Cardiac muscle cell (in vitro differentiated cells and primary cell): ENCODE results near the gene TTC39A. TPM values are rescaled to one million over a fixed set of nuclear protein-coding genes. Genes with fewer than 3 reads are reported as not detected.

Experiments
- DNase-seq, 2 donors: peaks; one replicate each; pipeline versions ENCODE4 v3.0.0 to v3.0.0-alpha.2; 2010 to 2017; ENCODE audit warnings: low read depth in 1 of 2, low spot score in 1 of 2
- H3K27ac ChIP-seq: fragments of 200-600 bp; sonication (generic); 2 replicates; pipeline ENCODE4 v1.5.1; 2016
- H3K27me3 ChIP-seq: fragments of 200-600 bp; sonication (generic); 2 replicates; pipeline ENCODE4 v1.6.0; 2016; ENCODE audit warnings: control low read depth
- H3K36me3 ChIP-seq: fragments of 200-600 bp; sonication (generic); 2 replicates; pipeline ENCODE4 v1.5.1; 2016; ENCODE audit warnings: control low read depth
- H3K4me1 ChIP-seq: fragments of 200-600 bp; sonication (generic); 2 replicates; pipeline ENCODE4 v1.8.1; 2017; ENCODE audit warnings: low read depth, mild to moderate bottlenecking, mixed run types
- H3K4me3 ChIP-seq: fragments of 200-600 bp; sonication (generic); 2 replicates; pipeline ENCODE4 v1.5.1; 2016; ENCODE audit warnings: mild to moderate bottlenecking
- H3K9me3 ChIP-seq: fragments of 200-600 bp; sonication (generic); 2 replicates; pipeline ENCODE4 v1.5.1; 2017; ENCODE audit warnings: low read depth, mild to moderate bottlenecking, control low read depth
- polyA plus RNA-seq: library from polyadenylated mRNA; unstranded; fragments of >200 nt; fragmentation: Nextera tagmentation; extraction: Ambion mirVana; gene quantifications from 2 replicates; pipeline ENCODE4 v1.2.1, GENCODE V29; 2016
- total RNA-seq: library from RNA; depleted of rRNA; stranded (reverse); fragments of >200 nt; gene quantifications from 2 replicates; pipeline ENCODE4 v1.2.3, GENCODE V29; 2016
- TF ChIP-seq, protein P1 (sequence below): IDR thresholded peaks from 2 replicates; pipeline ENCODE4 v1.5.1; 2012; ENCODE audit warnings: low read depth, mild to moderate bottlenecking, low read length

Gene TTC39A
- total and polyA plus RNA-seq, 2 experiments from 2014 or later: 8.1 to 15.6 TPM

DNA sequence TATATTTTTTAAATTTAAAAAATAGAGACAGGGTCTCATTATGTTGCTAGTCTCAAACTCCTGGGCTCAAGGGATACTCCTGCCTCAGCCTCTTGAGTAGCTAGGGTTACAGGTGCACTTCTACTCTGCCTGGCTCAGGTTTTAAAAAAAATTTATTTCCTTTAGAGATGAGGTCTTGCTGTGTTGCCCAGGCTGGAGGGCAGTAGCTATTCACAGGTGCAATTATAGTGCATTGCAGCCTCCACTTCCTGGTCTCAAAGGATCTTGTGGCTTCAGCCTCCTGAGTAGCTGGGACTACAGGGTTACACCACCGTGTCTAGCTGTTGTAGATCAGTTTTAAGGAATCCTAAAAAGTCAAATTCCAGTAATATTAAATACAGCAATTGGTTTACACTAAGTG, 89.2 kb downstream of the TTC39A start:
- Histone ChIP-seq H3K27me3 (no peaks in the 10 kb centered on the region), H3K9me3 (no peaks in the 10 kb centered on the region), H3K36me3 (no peaks in the 10 kb centered on the region), H3K27ac (no peak overlapping the region), H3K4me3 (no peak overlapping the region), H3K4me1 (peaks cover 28% of the 10 kb centered on the region)
- DNase-seq: no peak
- TF ChIP-seq, protein P1, sequence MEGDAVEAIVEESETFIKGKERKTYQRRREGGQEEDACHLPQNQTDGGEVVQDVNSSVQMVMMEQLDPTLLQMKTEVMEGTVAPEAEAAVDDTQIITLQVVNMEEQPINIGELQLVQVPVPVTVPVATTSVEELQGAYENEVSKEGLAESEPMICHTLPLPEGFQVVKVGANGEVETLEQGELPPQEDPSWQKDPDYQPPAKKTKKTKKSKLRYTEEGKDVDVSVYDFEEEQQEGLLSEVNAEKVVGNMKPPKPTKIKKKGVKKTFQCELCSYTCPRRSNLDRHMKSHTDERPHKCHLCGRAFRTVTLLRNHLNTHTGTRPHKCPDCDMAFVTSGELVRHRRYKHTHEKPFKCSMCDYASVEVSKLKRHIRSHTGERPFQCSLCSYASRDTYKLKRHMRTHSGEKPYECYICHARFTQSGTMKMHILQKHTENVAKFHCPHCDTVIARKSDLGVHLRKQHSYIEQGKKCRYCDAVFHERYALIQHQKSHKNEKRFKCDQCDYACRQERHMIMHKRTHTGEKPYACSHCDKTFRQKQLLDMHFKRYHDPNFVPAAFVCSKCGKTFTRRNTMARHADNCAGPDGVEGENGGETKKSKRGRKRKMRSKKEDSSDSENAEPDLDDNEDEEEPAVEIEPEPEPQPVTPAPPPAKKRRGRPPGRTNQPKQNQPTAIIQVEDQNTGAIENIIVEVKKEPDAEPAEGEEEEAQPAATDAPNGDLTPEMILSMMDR: no peak

DNA sequence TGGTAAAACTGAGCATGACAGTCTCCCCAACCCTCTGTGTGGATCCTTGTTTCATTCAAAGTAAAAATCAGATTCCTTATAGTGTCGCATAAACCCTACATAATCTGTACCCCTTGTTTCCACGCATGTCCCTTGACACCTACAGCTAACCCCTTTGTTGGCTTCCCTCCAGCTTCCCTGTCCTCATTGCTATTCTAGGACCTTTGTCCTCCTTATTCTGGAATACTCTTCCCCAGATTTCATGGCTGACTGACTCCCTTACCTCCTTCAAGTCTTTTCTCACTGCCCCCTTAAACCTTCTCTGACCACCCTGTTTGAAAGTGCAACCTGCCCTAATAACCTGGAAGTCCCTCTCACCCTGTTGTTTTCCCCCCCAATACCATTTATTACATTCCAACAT, 90.3 kb downstream of the TTC39A start:
- no peaks in the 10 kb centered on the region for H3K9me3 ChIP-seq
- H3K4me3 ChIP-seq: no peak overlapping the region
- no peaks in the 10 kb centered on the region for H3K27me3 ChIP-seq
- H3K4me1 ChIP-seq: peaks cover 32% of the 10 kb centered on the region
- DNase-seq: peak in 1 of 2 donors; percentile 29
- no peaks in the 10 kb centered on the region for H3K36me3 ChIP-seq
- TF ChIP-seq, protein P1: no peak
- no peak overlapping the region for H3K27ac ChIP-seq

DNA sequence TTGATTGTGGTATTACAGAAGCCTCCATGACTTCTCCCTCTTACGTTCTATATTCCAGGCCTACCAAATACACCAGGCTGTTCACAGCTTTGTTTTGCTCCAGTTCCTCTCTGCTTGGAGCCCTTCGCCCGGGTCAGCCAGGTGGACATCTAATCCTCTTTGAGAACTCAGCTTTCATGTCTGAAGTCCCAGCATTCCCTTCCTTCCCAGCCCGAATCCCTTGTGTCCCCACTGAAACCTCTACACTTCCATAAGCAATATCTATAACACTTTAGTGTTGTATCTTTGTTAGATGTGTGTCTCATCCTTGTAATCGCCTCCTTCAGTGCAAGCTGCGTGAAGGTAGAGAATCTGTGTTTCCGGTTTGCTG, 92.3 kb downstream of the TTC39A start:
- TF ChIP-seq, protein P1: no peak
- H3K27me3 ChIP-seq: no peaks in the 10 kb centered on the region
- peak in 1 of 2 donors; percentile 23 for DNase-seq
- H3K36me3 ChIP-seq: no peaks in the 10 kb centered on the region
- peaks cover 32% of the 10 kb centered on the region for H3K4me1 ChIP-seq
- peak overlapping the region; percentile 94 for H3K4me3 ChIP-seq
- H3K9me3 ChIP-seq: no peaks in the 10 kb centered on the region
- peak overlapping the region; percentile 46 for H3K27ac ChIP-seq

DNA sequence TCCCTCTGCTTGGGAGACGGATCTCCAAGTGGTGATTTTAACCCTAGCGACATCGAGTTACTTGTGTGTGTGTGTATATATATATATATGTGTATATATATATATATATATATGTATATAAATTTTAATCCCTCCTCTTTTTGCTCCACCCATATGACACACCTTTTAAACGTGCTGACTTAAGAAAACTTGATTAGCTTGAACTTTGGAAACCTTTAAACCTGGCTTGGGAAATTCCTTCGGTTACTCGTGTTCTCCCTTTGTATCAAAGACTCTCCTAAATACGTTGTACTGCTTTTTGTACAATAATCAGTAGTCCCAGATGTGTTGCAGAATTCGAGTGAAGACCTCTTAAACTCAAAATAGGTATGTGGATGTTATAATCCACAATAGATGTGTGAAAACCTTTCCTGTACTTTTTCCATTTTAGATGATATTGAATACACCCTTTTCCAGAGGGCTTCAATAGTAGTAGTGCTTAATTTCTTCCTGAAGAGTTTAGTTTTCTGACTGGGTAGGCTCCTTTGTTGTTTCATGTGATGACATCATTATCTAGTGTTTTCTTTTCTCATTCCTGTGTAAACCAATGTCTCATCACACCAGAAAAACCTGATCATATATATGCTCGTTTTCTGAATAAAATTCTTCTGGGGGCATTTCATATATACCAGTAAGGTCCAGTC, 92.9 kb downstream of the TTC39A start:
- peak in 1 of 2 donors; percentile 27 for DNase-seq

More for the DNA sequence above, 92.9 kb downstream of the TTC39A start:
- no peaks in the 10 kb centered on the region for H3K27me3 ChIP-seq
- H3K4me3 ChIP-seq: peak overlapping the region; percentile 94
- no peaks in the 10 kb centered on the region for H3K36me3 ChIP-seq
- peak overlapping the region; percentile 46 for H3K27ac ChIP-seq
- peaks cover 32% of the 10 kb centered on the region for H3K4me1 ChIP-seq
- TF ChIP-seq, protein P1: no peak
- no peaks in the 10 kb centered on the region for H3K9me3 ChIP-seq

Other genes with a start within 250 kb of the TTC39A start
- not detected in 2 replicates for gene C1orf185, start 228.3 kb downstream of the TTC39A start, total RNA-seq
- gene C1orf185, start 228.3 kb downstream of the TTC39A start, polyA plus RNA-seq: not detected in 2 replicates
- gene RNF11, start 94.3 kb downstream of the TTC39A start, total RNA-seq: 58.8 and 78.3 TPM in 2 replicates
- 64.2 and 65.0 TPM in 2 replicates for gene RNF11, start 94.3 kb downstream of the TTC39A start, polyA plus RNA-seq
- 66.4 and 110 TPM in 2 replicates for gene EPS15, start 188.7 kb upstream of the TTC39A start, total RNA-seq
- 34.1 and 57.5 TPM in 2 replicates for gene EPS15, start 188.7 kb upstream of the TTC39A start, polyA plus RNA-seq